Neuronal stem cell (in vitro differentiated cells): Measurements from ENCODE around the gene MAD2L1BP.
"Not testable (repeated sequence)": the region's sequence is repeated elsewhere in the genome, so short reads cannot be mapped to it uniquely, and the experiment has no call there.

ENCODE experiments used
- DNase-seq: peaks from one replicate; pipeline ENCODE4 v3.0.0-alpha.2; 2013; ENCODE audit warnings: low spot score
- H2AFZ ChIP-seq: one replicate; pipeline ENCODE4 v1.6.1; 2013; ENCODE audit warnings: mild to moderate bottlenecking, low read length, inconsistent platforms
- H2AK5ac ChIP-seq: 2 replicates; pipeline ENCODE4 v1.6.1; 2013; ENCODE audit warnings: low read depth, mild to moderate bottlenecking, inconsistent platforms, low read length, moderate library complexity, mixed read lengths
- H2BK120ac ChIP-seq: 2 replicates; pipeline ENCODE4 v1.6.1; 2013; ENCODE audit warnings: low read depth, mild to moderate bottlenecking, inconsistent platforms, low read length, moderate library complexity, mixed read lengths
- H2BK12ac ChIP-seq: one replicate; pipeline ENCODE4 v1.6.1; 2013; ENCODE audit warnings: low read length, inconsistent platforms
- H2BK15ac ChIP-seq: 2 replicates; pipeline ENCODE4 v1.6.1; 2013; ENCODE audit warnings: mild to moderate bottlenecking, low read length, inconsistent platforms, mixed read lengths
- H2BK5ac ChIP-seq: one replicate; pipeline ENCODE4 v1.6.1; 2013; ENCODE audit warnings: inconsistent platforms, mild to moderate bottlenecking, low read length, moderate library complexity
- H3K14ac ChIP-seq: one replicate; pipeline ENCODE4 v1.6.1; 2013; ENCODE audit warnings: low read length, inconsistent platforms
- H3K18ac ChIP-seq: 2 replicates; pipeline ENCODE4 v1.6.1; 2013; ENCODE audit warnings: low read length, inconsistent platforms
- H3K23ac ChIP-seq: 2 replicates; pipeline ENCODE4 v1.6.1; 2013; ENCODE audit warnings: low read depth, mild to moderate bottlenecking, mixed read lengths, low read length, inconsistent platforms; ENCODE audit not compliant: poor library complexity
- H3K27ac ChIP-seq: replicated peaks from 3 replicates; pipeline ENCODE4 v1.5.1; 2013; ENCODE audit warnings: low read length, inconsistent platforms
- H3K27me3 ChIP-seq, 3 experiments: 2 replicates each; pipeline ENCODE4 v1.6.1; 2013; ENCODE audit warnings: low read length in 3 of 3, mild to moderate bottlenecking in 2 of 3, inconsistent platforms in 1 of 3, low read depth in 1 of 3, mixed read lengths in 1 of 3, moderate library complexity in 1 of 3; ENCODE audit not compliant: control insufficient read depth in 3 of 3, insufficient read depth in 3 of 3
- H3K36me3 ChIP-seq, 2 donors: replicated peaks in 1 of 2; 2 replicates each; pipeline ENCODE4 v1.6.1; 2013; ENCODE audit warnings: low read length in 2 of 2; ENCODE audit not compliant: control insufficient read depth in 2 of 2, insufficient read depth in 2 of 2
- H3K4ac ChIP-seq: 2 replicates; pipeline ENCODE4 v1.6.1; 2013; ENCODE audit warnings: inconsistent platforms, mild to moderate bottlenecking, low read length, moderate library complexity
- H3K4me1 ChIP-seq, 2 donors: 1 replicate in 1 of 2; 2 replicates in 1 of 2; pipeline ENCODE4 v1.6.1; 2013; ENCODE audit warnings: low read length in 2 of 2, low read depth in 1 of 2; ENCODE audit not compliant: control insufficient read depth in 2 of 2, insufficient read depth in 1 of 2
- H3K4me2 ChIP-seq: one replicate; pipeline ENCODE4 v1.6.1; 2013; ENCODE audit warnings: mild to moderate bottlenecking, low read length, inconsistent platforms; ENCODE audit not compliant: insufficient read depth, poor library complexity, severe bottlenecking
- H3K4me3 ChIP-seq, 2 donors: 2 replicates each; pipeline ENCODE4 v1.5.1; 2013; ENCODE audit warnings: low read length in 2 of 2, mild to moderate bottlenecking in 2 of 2, inconsistent platforms in 1 of 2, moderate library complexity in 1 of 2
- H3K79me1 ChIP-seq: one replicate; pipeline ENCODE4 v1.6.1; 2013; ENCODE audit warnings: low read depth, mild to moderate bottlenecking, inconsistent platforms, low read length, moderate library complexity
- H3K9ac ChIP-seq: one replicate; pipeline ENCODE4 v1.6.1; 2013; ENCODE audit warnings: mild to moderate bottlenecking, low read depth, low read length, inconsistent platforms; ENCODE audit not compliant: poor library complexity
- H3K9me3 ChIP-seq, 2 donors: replicated peaks in 1 of 2; 2 replicates each; pipeline versions ENCODE3 to v1.6.1; 2013; ENCODE audit warnings: low read length in 2 of 2, mild to moderate bottlenecking in 2 of 2, inconsistent platforms in 1 of 2, low read depth in 1 of 2, mixed read lengths in 1 of 2, moderate library complexity in 1 of 2; ENCODE audit not compliant: control insufficient read depth in 2 of 2, insufficient read depth in 1 of 2
- H4K8ac ChIP-seq: one replicate; pipeline ENCODE4 v1.6.1; 2013; ENCODE audit warnings: low read depth, mild to moderate bottlenecking, inconsistent platforms, low read length, moderate library complexity
- H4K91ac ChIP-seq: one replicate; pipeline ENCODE4 v1.6.1; 2013; ENCODE audit warnings: low read length, low read depth, mild to moderate bottlenecking, inconsistent platforms; ENCODE audit not compliant: poor library complexity
- WGBS, 2 donors: extraction: QIAGEN DNeasy Blood & Tissue Kit; methylation state at CpG; one replicate each; pipeline ENCODE4 v1.1.7; 2013; ENCODE audit warnings: missing lambda C conversion rate in 2 of 2, mixed read lengths in 1 of 2; ENCODE audit not compliant: insufficient read length in 2 of 2, insufficient replicate concordance in 1 of 2; ENCODE audit errors: extremely low coverage in 2 of 2; 5-methylcytosine and 5-hydroxymethylcytosine counted together

The MAD2L1BP gene

GRCh38 chr6:43658161-43658560 is 22.5 kb downstream of the MAD2L1BP start:
- Histone ChIP-seq H3K14ac (no peak overlapping the region), H3K4me3 (no peak overlapping the region), H2AFZ (no peak overlapping the region), H2BK15ac (no peak overlapping the region), H2BK120ac (no peak overlapping the region), H4K91ac (no peak overlapping the region), H4K8ac (no peak overlapping the region), H3K23ac (no peak overlapping the region), H3K79me1 (no peaks in the 10 kb centered on the region), H3K9me3 (peaks cover 0 to 2% of the 10 kb centered on the region in 2 donors), H2AK5ac (no peak overlapping the region), H3K4me1 (peaks cover 0 to 3% of the 10 kb centered on the region in 2 donors), H2BK5ac (no peak overlapping the region), H3K27ac (no peak overlapping the region), H3K4me2 (no peak overlapping the region), H3K9ac (no peak overlapping the region), H3K18ac (no peak overlapping the region), H2BK12ac (no peak overlapping the region), H3K4ac (no peak overlapping the region), H3K27me3 (no peaks in the 10 kb centered on the region), H3K36me3 (no peaks in the 10 kb centered on the region)
- no CpG with 5 or more reads among the region's 9 CpGs for WGBS, 2 donors
- DNase-seq = no peak

GRCh38 chr6:43662948-43663347 is 27.3 kb downstream of the MAD2L1BP start:
- not testable (repeated sequence) for H3K27me3 ChIP-seq, H3K9ac ChIP-seq, H3K36me3 ChIP-seq, H2BK15ac ChIP-seq, H3K4me3 ChIP-seq, H2AK5ac ChIP-seq, H2AFZ ChIP-seq, DNase-seq, H3K79me1 ChIP-seq, H3K9me3 ChIP-seq, H3K14ac ChIP-seq, H2BK12ac ChIP-seq, H3K4me1 ChIP-seq, H2BK5ac ChIP-seq, H3K18ac ChIP-seq, H3K23ac ChIP-seq, H4K8ac ChIP-seq, H3K4ac ChIP-seq, H4K91ac ChIP-seq, H2BK120ac ChIP-seq, H3K27ac ChIP-seq, H3K4me2 ChIP-seq
- no CpG with 5 or more reads among the region's 5 CpGs for WGBS, 2 donors

GRCh38 chr6:43665376-43665775 is 29.7 kb downstream of the MAD2L1BP start:
- Histone ChIP-seq H3K4me3 (no peak overlapping the region), H2BK12ac (no peak overlapping the region), H3K79me1 (no peaks in the 10 kb centered on the region), H3K4me2 (no peak overlapping the region), H3K23ac (no peak overlapping the region), H3K27ac (no peak overlapping the region), H4K91ac (no peak overlapping the region), H3K9me3 (peaks cover 0 to 2% of the 10 kb centered on the region in 2 donors), H2BK15ac (no peak overlapping the region), H3K4ac (no peak overlapping the region), H3K4me1 (peaks cover 9 to 28% of the 10 kb centered on the region in 2 donors), H2AK5ac (no peak overlapping the region), H2AFZ (no peak overlapping the region), H4K8ac (no peak overlapping the region), H3K36me3 (peaks cover 0 to 1% of the 10 kb centered on the region in 2 donors), H3K27me3 (peaks cover 0 to 2% (median 0%) of the 10 kb centered on the region in 3 experiments), H3K14ac (no peak overlapping the region), H3K18ac (no peak overlapping the region), H2BK120ac (no peak overlapping the region), H2BK5ac (no peak overlapping the region), H3K9ac (peak overlapping the region; percentile 56)
- no peak for DNase-seq
- WGBS, 2 donors = no CpG with 5 or more reads among the region's 1 CpG

GRCh38 chr6:43666196-43666920 is 30.7 kb downstream of the MAD2L1BP start:
- Histone ChIP-seq H3K36me3 (peaks cover 5 to 11% of the 10 kb centered on the region in 2 donors), H2BK15ac (no peak overlapping the region), H3K79me1 (no peaks in the 10 kb centered on the region), H3K9me3 (no peaks in the 10 kb centered on the region), H2BK12ac (no peak overlapping the region), H4K91ac (no peak overlapping the region), H3K23ac (no peak overlapping the region), H3K27me3 (peaks cover 0 to 2% (median 0%) of the 10 kb centered on the region in 3 experiments), H2AFZ (no peak overlapping the region), H4K8ac (no peak overlapping the region), H3K4me1 (peaks cover 9 to 28% of the 10 kb centered on the region in 2 donors), H2BK5ac (no peak overlapping the region), H3K4me3 (no peak overlapping the region), H3K9ac (no peak overlapping the region), H3K14ac (no peak overlapping the region), H2BK120ac (no peak overlapping the region), H3K4me2 (no peak overlapping the region), H2AK5ac (no peak overlapping the region), H3K27ac (no peak overlapping the region), H3K4ac (no peak overlapping the region), H3K18ac (no peak overlapping the region)
- WGBS, 2 donors = no CpG with 5 or more reads among the region's 13 CpGs
- no peak for DNase-seq
